ENCODE data around the gene PYDC1. TPM values are rescaled to one million over a fixed set of nuclear protein-coding genes. Genes with fewer than 3 reads are reported as not detected.
"Not testable (repeated sequence)": the region's sequence is repeated elsewhere in the genome, so short reads cannot be mapped to it uniquely, and the experiment has no call there.

The PYDC1 gene
- total and polyA plus RNA-seq, 2 donors, result 1.3 to 10.1 TPM

DNA sequence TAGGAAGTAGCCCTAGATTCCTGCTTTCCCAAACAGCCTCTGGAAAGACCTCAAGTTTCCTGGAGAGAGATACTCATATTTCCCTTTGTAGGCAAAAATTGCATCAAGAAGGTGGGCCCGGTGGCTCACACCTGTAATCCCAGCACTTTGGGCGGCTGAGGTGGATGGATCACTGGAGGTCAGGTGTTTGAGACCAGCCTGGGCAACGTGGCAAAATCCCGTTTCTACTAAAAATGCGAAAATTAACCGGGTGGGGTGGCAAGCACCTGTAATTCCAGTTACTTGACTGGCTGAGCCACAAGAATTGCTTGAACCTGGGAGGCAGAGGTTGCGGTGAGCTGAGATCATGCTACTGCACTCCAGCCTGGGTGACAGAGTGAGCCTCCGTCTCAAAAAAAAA lies 16.8 kb downstream of the PYDC1 start:
- 92% methylated on average over 8 of the region's 8 CpGs for WGBS
- Histone ChIP-seq H3K4me1 (ENCODE audit: control insufficient read depth in 2 of 2, insufficient read depth in 2 of 2, low read length in 2 of 2) (peaks cover 10 to 22% of the 10 kb centered on the region in 2 donors), H3K36me3 (ENCODE audit: control insufficient read depth in 2 of 2, insufficient read depth in 2 of 2, low read length in 1 of 2) (peaks cover 25 to 38% of the 10 kb centered on the region in 2 donors)
- H3K9me3 ChIP-seq (ENCODE audit: control insufficient read depth in 2 of 2, insufficient read depth in 1 of 2, low read length in 1 of 2); H3K4me3 ChIP-seq (ENCODE audit: low read length in 2 of 2); H3K27ac ChIP-seq (ENCODE audit: low read depth in 1 of 2, low read length in 1 of 2); DNase-seq (ENCODE audit: low read depth in 6 of 9, low spot score in 9 of 9); H3K27me3 ChIP-seq (ENCODE audit: control insufficient read depth in 2 of 2, insufficient read depth in 1 of 2, low read length in 1 of 2): not testable (repeated sequence)

DNA sequence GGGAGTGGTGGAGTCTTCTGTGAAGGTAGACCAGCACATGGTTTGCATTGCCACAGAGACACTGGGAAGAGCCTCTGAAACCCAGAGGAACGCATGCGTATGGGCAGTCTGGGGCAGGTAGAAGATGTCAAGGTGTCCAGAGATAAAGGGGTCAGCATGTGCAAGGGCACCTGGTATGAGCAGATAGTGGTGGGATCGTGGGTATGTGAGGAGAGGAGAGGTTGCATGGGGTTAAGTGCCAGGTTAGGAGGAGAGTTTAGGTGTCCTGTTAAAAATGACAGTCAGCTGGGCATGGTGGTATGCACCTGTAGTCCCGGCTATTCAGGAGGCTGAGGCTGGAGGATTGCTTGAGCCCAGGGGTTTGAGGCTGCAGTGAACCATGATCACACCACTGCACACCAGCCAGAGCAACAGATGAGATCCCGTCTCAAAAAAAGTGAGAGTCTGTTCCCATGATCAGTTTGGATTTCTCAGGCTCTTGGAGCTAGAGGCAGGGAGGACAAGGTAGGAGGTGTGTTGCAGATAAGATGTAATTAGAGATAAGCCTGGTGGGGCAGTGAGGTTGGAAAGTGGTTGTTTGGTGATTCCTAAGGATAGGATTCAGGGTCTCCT lies 17.4 kb downstream of the PYDC1 start:
- H3K36me3 ChIP-seq (ENCODE audit: control insufficient read depth in 2 of 2, insufficient read depth in 2 of 2, low read length in 1 of 2), result peaks cover 31 to 43% of the 10 kb centered on the region in 2 donors
- peaks cover 0 to 5% of the 10 kb centered on the region in 2 donors for H3K27me3 ChIP-seq (ENCODE audit: control insufficient read depth in 2 of 2, insufficient read depth in 1 of 2, low read length in 1 of 2)
- H3K9me3 ChIP-seq (ENCODE audit: control insufficient read depth in 2 of 2, insufficient read depth in 1 of 2, low read length in 1 of 2), result no peaks in the 10 kb centered on the region
- H3K27ac ChIP-seq (ENCODE audit: low read depth in 1 of 2, low read length in 1 of 2), result no peak overlapping the region
- H3K4me3 ChIP-seq (ENCODE audit: low read length in 2 of 2), result no peak overlapping the region
- no peak for DNase-seq (ENCODE audit: low read depth in 6 of 9, low spot score in 9 of 9)
- H3K4me1 ChIP-seq (ENCODE audit: control insufficient read depth in 2 of 2, insufficient read depth in 2 of 2, low read length in 2 of 2), result peaks cover 10 to 22% of the 10 kb centered on the region in 2 donors
- WGBS, result over 99% methylated on average over 5 of the region's 5 CpGs

DNA sequence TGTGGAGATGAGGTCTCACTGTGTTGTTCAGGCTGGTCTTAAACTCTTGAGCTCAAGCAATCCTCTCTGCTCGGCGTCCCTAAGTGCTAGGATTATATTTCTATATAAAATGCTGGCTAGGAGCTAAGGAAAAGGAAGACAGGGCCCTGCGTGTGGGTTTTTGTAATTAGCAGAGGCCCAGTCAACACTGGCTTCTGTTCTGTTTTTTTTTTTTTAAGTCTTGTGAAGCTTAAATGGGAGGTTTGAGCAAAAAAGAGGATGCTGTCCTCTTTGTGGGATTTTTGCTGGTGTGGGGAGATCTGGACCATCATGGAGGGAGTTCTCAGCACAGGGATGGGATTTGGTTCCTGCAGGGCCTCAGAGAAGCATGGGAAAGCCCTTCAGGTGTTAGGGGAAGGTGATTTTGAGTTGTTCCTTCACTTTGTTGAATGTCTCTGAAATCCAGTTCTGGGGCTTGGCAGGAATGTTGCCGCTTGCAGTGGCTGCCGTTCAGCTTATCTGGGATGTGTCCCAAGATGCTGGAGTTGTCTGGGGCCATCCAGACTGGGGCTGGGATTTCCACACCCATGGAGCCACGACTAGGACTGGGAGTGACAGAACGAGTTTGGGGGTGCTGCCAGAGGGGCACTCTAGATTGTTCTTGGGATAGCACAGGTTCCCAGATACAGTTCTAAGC lies 18.6 kb downstream of the PYDC1 start:
- Histone ChIP-seq H3K36me3 (ENCODE audit: control insufficient read depth in 2 of 2, insufficient read depth in 2 of 2, low read length in 1 of 2) (peaks cover 43 to 53% of the 10 kb centered on the region in 2 donors), H3K27me3 (ENCODE audit: control insufficient read depth in 2 of 2, insufficient read depth in 1 of 2, low read length in 1 of 2) (peaks cover 0 to 4% of the 10 kb centered on the region in 2 donors), H3K4me1 (ENCODE audit: control insufficient read depth in 2 of 2, insufficient read depth in 2 of 2, low read length in 2 of 2) (peaks cover 10 to 22% of the 10 kb centered on the region in 2 donors), H3K9me3 (ENCODE audit: control insufficient read depth in 2 of 2, insufficient read depth in 1 of 2, low read length in 1 of 2) (no peaks in the 10 kb centered on the region), H3K4me3 (ENCODE audit: low read length in 2 of 2) (no peak overlapping the region), H3K27ac (ENCODE audit: low read depth in 1 of 2, low read length in 1 of 2) (peak overlapping the region in 1 of 2 donors; percentile 49)
- 90% methylated on average over 7 of the region's 7 CpGs for WGBS
- DNase-seq (ENCODE audit: low read depth in 6 of 9, low spot score in 9 of 9), result no peak

DNA sequence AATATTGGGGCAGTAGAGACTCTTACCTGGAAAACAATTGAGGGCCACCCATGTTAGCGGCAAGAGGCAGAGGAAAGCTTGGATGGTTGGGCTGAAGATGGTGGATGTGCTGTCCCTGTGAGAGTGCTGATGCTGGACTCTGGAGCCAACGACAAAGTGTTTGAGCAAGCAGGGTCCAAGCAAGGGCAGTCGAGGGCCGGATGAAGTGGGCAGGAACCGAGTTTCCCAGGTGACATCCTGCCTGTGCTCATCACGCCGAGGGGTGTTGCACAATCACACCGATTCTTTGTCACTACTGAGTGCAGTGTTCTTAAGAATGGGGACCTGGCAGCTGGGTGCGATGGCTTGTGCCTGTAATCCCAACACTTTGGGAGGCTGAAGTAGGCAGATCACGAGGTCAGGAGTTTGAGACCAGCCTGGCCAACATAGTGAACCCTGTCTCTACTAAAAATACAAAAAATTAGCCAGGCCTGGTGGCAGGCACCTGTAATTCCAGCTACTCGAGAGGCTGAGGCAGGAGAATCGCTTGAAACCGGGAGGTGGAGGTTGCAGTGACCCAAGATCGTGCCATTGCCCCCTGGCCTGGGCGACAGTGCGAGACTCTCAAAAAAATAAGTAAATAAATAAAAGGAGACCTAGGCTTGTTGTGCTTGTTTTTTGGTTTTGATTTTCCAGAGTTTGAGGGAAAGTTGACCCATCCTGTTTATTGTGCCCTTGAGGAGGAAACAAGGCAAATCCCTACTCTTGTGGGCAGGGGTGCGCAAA lies 20.4 kb downstream of the PYDC1 start:
- H3K4me1 ChIP-seq (ENCODE audit: control insufficient read depth in 2 of 2, insufficient read depth in 2 of 2, low read length in 2 of 2), result peaks cover 5 to 11% of the 10 kb centered on the region in 2 donors
- WGBS, result 96% methylated on average over 17 of the region's 17 CpGs
- no peaks in the 10 kb centered on the region for H3K9me3 ChIP-seq (ENCODE audit: control insufficient read depth in 2 of 2, insufficient read depth in 1 of 2, low read length in 1 of 2)
- no peak overlapping the region for H3K27ac ChIP-seq (ENCODE audit: low read depth in 1 of 2, low read length in 1 of 2)
- H3K36me3 ChIP-seq (ENCODE audit: control insufficient read depth in 2 of 2, insufficient read depth in 2 of 2, low read length in 1 of 2), result peaks cover 61 to 72% of the 10 kb centered on the region in 2 donors
- no peaks in the 10 kb centered on the region for H3K27me3 ChIP-seq (ENCODE audit: control insufficient read depth in 2 of 2, insufficient read depth in 1 of 2, low read length in 1 of 2)
- H3K4me3 ChIP-seq (ENCODE audit: low read length in 2 of 2), result no peak overlapping the region
- no peak for DNase-seq (ENCODE audit: low read depth in 6 of 9, low spot score in 9 of 9)

DNA sequence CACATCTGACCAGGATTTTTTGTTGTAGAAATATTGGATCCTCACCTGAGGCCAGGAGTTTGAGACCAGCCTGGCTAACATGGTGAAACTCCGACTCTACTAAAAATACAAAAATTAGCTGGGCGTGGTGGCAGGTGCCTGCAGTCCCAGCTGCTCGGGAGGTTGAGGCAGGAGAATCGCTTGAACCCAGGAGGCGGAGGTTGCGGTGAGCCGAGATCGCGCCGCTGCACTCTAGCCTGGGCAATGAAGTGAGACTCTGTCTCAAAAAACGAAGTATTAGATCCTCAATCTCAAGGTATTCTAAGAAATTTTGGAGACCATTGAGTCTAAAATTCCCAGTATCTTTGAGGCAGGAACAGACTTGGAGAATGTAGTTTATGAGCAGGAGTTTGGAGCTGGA lies 21.1 kb downstream of the PYDC1 start:
- H3K27me3 ChIP-seq (ENCODE audit: control insufficient read depth in 2 of 2, insufficient read depth in 1 of 2, low read length in 1 of 2); DNase-seq (ENCODE audit: low read depth in 6 of 9, low spot score in 9 of 9); H3K4me3 ChIP-seq (ENCODE audit: low read length in 2 of 2); H3K4me1 ChIP-seq (ENCODE audit: control insufficient read depth in 2 of 2, insufficient read depth in 2 of 2, low read length in 2 of 2); H3K9me3 ChIP-seq (ENCODE audit: control insufficient read depth in 2 of 2, insufficient read depth in 1 of 2, low read length in 1 of 2); H3K27ac ChIP-seq (ENCODE audit: low read depth in 1 of 2, low read length in 1 of 2): not testable (repeated sequence)
- 98% methylated on average over 11 of the region's 11 CpGs for WGBS
- peaks cover 67 to 78% of the 10 kb centered on the region in 2 donors for H3K36me3 ChIP-seq (ENCODE audit: control insufficient read depth in 2 of 2, insufficient read depth in 2 of 2, low read length in 1 of 2)

DNA sequence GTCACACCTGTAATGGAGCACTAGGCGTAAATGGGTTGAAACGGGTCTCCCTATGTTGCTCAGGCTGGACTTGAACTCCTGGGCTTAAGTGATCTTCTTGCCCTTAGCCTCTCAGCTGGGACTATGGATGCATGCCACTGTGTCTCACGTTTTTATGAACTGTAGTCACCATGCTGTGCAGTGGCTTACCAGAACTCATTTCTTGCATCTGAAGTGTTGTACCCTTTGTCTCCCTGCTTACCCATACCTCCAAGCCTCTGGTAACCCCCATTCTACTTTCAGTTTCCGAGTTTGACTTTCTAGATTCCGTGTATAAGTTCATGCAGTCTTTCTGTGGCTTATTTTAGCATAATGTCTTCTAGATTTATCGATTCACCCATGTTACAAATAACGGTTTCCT lies 22.0 kb downstream of the PYDC1 start:
- Histone ChIP-seq H3K4me1 (ENCODE audit: control insufficient read depth in 2 of 2, insufficient read depth in 2 of 2, low read length in 2 of 2) (peaks cover 0 to 5% of the 10 kb centered on the region in 2 donors), H3K9me3 (ENCODE audit: control insufficient read depth in 2 of 2, insufficient read depth in 1 of 2, low read length in 1 of 2) (no peaks in the 10 kb centered on the region), H3K27me3 (ENCODE audit: control insufficient read depth in 2 of 2, insufficient read depth in 1 of 2, low read length in 1 of 2) (no peaks in the 10 kb centered on the region), H3K4me3 (ENCODE audit: low read length in 2 of 2) (no peak overlapping the region), H3K36me3 (ENCODE audit: control insufficient read depth in 2 of 2, insufficient read depth in 2 of 2, low read length in 1 of 2) (peaks cover 75 to 88% of the 10 kb centered on the region in 2 donors), H3K27ac (ENCODE audit: low read depth in 1 of 2, low read length in 1 of 2) (no peak overlapping the region)
- WGBS, result 94% methylated on average over 7 of the region's 7 CpGs
- no peak for DNase-seq (ENCODE audit: low read depth in 6 of 9, low spot score in 9 of 9)

DNA sequence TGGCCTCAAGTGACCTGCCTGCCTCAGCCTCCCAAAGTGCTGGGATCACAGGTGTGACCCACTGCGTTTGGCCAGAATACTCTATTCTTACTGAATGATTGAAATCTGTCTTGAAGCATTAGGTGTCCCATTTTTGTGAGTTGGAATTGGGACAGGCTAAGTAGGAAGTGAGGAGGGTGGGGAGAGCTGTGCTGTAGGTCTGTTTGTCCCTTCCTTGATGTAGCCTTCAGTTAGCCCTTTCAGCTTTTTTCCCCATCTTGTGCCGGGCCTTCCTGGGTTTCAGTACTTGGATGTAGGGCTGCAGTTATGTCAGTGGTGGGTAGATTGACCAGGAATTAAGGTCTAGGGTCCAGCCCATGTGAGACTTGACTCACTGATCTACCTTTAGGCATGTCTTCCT lies 23.1 kb downstream of the PYDC1 start:
- H3K4me3 ChIP-seq (ENCODE audit: low read length in 2 of 2), result no peak overlapping the region
- H3K27me3 ChIP-seq (ENCODE audit: control insufficient read depth in 2 of 2, insufficient read depth in 1 of 2, low read length in 1 of 2), result no peaks in the 10 kb centered on the region
- WGBS, result 98% methylated on average over 2 of the region's 2 CpGs
- H3K27ac ChIP-seq (ENCODE audit: low read depth in 1 of 2, low read length in 1 of 2), result no peak overlapping the region
- no peak for DNase-seq (ENCODE audit: low read depth in 6 of 9, low spot score in 9 of 9)
- peaks cover 0 to 5% of the 10 kb centered on the region in 2 donors for H3K4me1 ChIP-seq (ENCODE audit: control insufficient read depth in 2 of 2, insufficient read depth in 2 of 2, low read length in 2 of 2)
- no peaks in the 10 kb centered on the region for H3K9me3 ChIP-seq (ENCODE audit: control insufficient read depth in 2 of 2, insufficient read depth in 1 of 2, low read length in 1 of 2)
- peaks cover 83 to 86% of the 10 kb centered on the region in 2 donors for H3K36me3 ChIP-seq (ENCODE audit: control insufficient read depth in 2 of 2, insufficient read depth in 2 of 2, low read length in 1 of 2)

DNA sequence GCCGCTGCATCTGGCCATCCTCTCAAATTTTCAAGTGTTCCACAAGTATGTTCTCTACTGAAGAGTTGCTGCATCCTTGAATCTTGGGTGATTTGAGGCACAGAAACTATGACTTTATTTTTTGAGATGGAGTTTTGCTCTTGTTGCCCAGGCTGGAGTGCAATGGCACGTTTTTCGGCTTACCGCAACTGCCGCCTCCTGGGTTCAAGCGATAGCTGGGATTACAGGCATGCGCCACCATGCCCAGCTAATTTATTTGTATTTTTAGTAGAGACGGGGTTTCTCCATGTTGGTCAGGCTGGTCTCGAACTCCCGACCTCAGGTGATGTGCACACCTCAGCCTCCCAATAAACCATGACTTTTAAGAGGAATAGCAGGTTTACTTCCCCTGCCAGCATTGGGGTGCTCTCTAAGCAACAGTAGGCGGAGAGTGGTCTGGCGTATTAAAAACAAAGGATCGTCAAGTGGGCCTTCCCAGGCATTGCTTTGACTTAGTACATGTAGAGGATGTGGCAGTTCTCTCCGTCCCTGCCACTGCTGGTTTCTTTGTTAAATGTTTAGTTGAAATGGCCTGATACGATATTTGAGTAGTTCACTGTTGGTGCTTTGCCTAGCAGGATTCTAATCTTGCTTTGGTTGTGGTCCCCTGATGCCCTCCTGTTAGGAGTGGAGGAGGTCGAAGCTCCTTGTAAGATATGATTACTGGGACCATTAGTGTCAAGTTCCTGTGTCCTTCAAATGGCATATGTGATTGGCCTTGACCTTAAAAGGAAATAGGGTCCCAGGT lies 23.9 kb downstream of the PYDC1 start:
- no peak for DNase-seq (ENCODE audit: low read depth in 6 of 9, low spot score in 9 of 9)
- Histone ChIP-seq H3K36me3 (ENCODE audit: control insufficient read depth in 2 of 2, insufficient read depth in 2 of 2, low read length in 1 of 2) (peaks cover 87 to 88% of the 10 kb centered on the region in 2 donors), H3K27ac (ENCODE audit: low read depth in 1 of 2, low read length in 1 of 2) (no peak overlapping the region), H3K4me3 (ENCODE audit: low read length in 2 of 2) (no peak overlapping the region), H3K9me3 (ENCODE audit: control insufficient read depth in 2 of 2, insufficient read depth in 1 of 2, low read length in 1 of 2) (no peaks in the 10 kb centered on the region), H3K27me3 (ENCODE audit: control insufficient read depth in 2 of 2, insufficient read depth in 1 of 2, low read length in 1 of 2) (no peaks in the 10 kb centered on the region), H3K4me1 (ENCODE audit: control insufficient read depth in 2 of 2, insufficient read depth in 2 of 2, low read length in 2 of 2) (no peaks in the 10 kb centered on the region)
- WGBS, result 97% methylated on average over 16 of the region's 16 CpGs
